Ectodermal cell (in vitro differentiated cells): Measurements from ENCODE around the gene LMAN2.
"Not testable (repeated sequence)": the region's sequence is repeated elsewhere in the genome, so short reads cannot be mapped to it uniquely, and the experiment has no call there.

ENCODE experiments used
- H3K27ac ChIP-seq: 2 replicates; pipeline ENCODE4 v1.7.0; 2013; ENCODE audit warnings: mild to moderate bottlenecking, low read depth, low read length; ENCODE audit not compliant: insufficient read depth, poor library complexity, severe bottlenecking
- H3K27me3 ChIP-seq: 2 replicates; pipeline ENCODE4 v1.7.0; 2013; ENCODE audit warnings: mild to moderate bottlenecking, low read length; ENCODE audit not compliant: insufficient read depth, control insufficient read depth, poor library complexity, severe bottlenecking
- H3K36me3 ChIP-seq: one replicate; pipeline ENCODE4 v1.7.0; 2013; ENCODE audit warnings: low read length; ENCODE audit not compliant: control insufficient read depth, insufficient read depth
- H3K4me1 ChIP-seq: one replicate; pipeline ENCODE4 v1.7.0; 2013; ENCODE audit warnings: low read length; ENCODE audit not compliant: control insufficient read depth, insufficient read depth
- H3K4me3 ChIP-seq: 2 replicates; pipeline ENCODE4 v1.7.0; 2013; ENCODE audit warnings: low read depth, low read length, control low read depth; ENCODE audit not compliant: insufficient read depth
- H3K9me3 ChIP-seq: 2 replicates; pipeline ENCODE4 v1.7.0; 2013; ENCODE audit warnings: mild to moderate bottlenecking, low read length, moderate library complexity; ENCODE audit not compliant: control insufficient read depth
- WGBS, 2 experiments: methylation state at CpG; one replicate each; pipeline ENCODE4 v1.1.7; 2013; ENCODE audit warnings: missing lambda C conversion rate in 2 of 2; 5-methylcytosine and 5-hydroxymethylcytosine counted together

The LMAN2 gene

DNA sequence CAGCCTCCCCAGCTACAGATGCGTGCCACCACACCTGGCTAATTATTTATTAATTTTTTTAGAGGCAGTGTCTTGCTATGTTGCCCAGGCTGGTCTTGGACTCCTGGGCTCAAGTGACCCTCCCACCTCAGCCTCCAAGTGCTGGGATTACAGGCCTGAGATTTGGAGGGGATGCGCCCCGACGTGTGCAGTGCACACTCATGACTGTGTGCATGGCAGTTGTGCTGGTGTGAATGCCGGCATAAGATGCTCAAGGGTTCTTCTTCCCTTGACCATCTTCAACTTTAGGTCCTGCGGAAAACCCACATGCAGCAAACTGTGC is 29.3 kb upstream of the LMAN2 start:
- Histone ChIP-seq H3K27me3 (no peaks in the 10 kb centered on the region), H3K9me3 (no peaks in the 10 kb centered on the region), H3K36me3 (no peaks in the 10 kb centered on the region), H3K27ac (no peak overlapping the region), H3K4me1 (no peaks in the 10 kb centered on the region), H3K4me3 (no peak overlapping the region)
- 94 to 98% methylated on average over 6 of the region's 6 CpGs for WGBS, 2 experiments

DNA sequence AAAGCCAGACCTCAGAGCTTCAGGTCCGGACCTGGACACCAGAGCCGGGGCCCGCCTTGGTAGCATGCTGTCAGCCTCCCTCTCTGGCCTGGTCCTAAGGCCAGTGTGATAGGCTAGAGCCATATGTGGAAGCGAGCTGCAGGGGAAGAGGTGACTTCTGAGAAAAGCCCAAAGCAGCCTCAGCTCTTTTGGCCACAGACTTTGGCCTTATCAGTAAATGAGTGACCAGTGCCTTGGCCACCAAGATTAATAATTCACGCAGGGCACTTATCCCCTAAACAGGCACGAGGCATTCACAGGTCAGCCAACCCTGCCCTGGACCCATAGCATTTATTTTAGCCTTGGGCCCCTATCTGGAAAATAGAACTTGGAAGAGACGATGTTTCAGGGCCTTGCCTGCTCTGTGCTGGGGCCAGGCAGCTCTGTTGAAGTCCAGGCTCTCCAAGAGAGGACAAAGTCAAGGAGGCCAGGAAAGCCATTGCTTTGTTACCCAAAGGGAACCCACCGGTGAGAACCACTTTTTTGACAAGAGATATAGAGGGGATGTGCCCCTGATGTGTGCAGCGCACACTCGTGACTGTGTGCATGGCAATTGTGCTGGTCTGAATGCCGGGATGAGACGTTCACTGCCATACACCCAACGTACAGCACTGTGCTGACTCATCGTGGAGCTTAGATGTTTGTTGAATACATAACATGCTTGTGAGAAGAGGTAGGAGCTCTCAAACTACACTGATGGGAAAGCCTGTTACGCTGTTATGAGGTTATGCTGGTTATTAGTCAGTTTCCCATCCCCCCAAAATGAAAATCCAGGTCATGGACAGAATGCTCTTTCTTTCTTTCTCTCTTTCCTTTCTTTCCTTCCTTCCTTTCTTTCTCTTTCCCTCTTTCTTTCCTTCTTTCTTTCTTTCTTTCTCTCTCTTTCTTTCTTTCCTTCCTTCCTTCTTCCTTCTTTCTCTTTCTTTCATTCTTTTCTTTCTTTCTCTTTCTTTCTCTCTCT is 27.7 kb upstream of the LMAN2 start:
- H3K4me1 ChIP-seq: no peaks in the 10 kb centered on the region
- no peak overlapping the region for H3K27ac ChIP-seq
- no peaks in the 10 kb centered on the region for H3K9me3 ChIP-seq
- no peak overlapping the region for H3K4me3 ChIP-seq
- no peaks in the 10 kb centered on the region for H3K36me3 ChIP-seq
- 92% methylated on average over 15 of the region's 15 CpGs for WGBS, 2 experiments
- no peaks in the 10 kb centered on the region for H3K27me3 ChIP-seq

- no peak overlapping the region for H3K27ac ChIP-seq
- H3K9me3 ChIP-seq: no peaks in the 10 kb centered on the region
- WGBS, 2 experiments: 88% methylated on average over 8 of the region's 8 CpGs
- no peaks in the 10 kb centered on the region for H3K27me3 ChIP-seq
- no peaks in the 10 kb centered on the region for H3K4me1 ChIP-seq
- H3K36me3 ChIP-seq: no peaks in the 10 kb centered on the region
- no peak overlapping the region for H3K4me3 ChIP-seq
Measured at GRCh38 chr5:177377851-177378776, 26.6 kb upstream of the LMAN2 start.

- no peaks in the 10 kb centered on the region for H3K27me3 ChIP-seq
Measured at GRCh38 chr5:177376107-177376506, 24.6 kb upstream of the LMAN2 start.

DNA sequence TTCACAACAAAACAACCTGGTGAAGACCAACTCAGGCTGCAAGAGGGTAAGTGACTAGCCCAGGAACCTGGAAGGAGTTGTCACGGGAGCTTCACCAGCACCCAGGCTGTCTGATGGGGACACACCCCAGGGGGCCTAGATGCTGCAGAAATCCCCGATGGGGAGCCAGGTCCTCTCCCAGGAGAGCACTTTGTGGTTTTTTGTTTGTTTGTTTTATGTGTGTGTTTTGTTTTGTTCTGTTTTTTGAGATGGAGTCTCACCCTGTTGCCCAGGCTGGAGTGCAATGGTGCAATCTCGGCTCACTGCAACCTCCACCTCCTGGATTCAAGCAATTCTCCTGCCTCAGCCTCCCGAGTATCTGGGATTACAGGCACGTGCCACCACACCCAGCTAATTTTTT is 24.0 kb upstream of the LMAN2 start:
- H3K27me3 ChIP-seq, H3K36me3 ChIP-seq, H3K9me3 ChIP-seq, H3K4me3 ChIP-seq, H3K27ac ChIP-seq, H3K4me1 ChIP-seq: not testable (repeated sequence)
- 80 to 95% methylated on average over 5 of the region's 5 CpGs for WGBS, 2 experiments

More at GRCh38 chr5:177376107-177376506, 24.6 kb upstream of the LMAN2 start:
- WGBS, 2 experiments: 94 to 96% methylated on average over 11 of the region's 11 CpGs
- no peaks in the 10 kb centered on the region for H3K36me3 ChIP-seq
- H3K4me1 ChIP-seq: peaks cover 5% of the 10 kb centered on the region
- H3K9me3 ChIP-seq: no peaks in the 10 kb centered on the region
- no peak overlapping the region for H3K27ac ChIP-seq
- no peak overlapping the region for H3K4me3 ChIP-seq

DNA sequence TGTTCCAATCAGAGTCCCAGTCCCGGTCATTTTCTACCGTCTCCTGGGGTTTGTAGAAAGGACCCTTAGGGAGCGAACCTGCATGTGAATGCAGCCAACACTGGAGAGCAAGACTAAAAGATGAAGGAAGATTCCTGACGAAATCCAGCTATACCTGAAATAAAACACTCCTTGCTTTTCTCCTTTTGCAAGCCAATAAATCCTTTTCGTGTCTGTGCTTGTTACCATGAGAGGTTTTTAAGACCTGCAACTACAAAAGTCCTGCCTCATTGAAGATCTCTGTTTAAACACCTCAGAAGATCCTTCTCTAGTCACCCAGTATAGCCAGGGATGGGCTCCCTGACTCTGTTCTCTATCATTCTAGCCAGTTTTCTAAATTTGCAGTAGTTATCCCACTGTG is 22.7 kb upstream of the LMAN2 start:
- no peak overlapping the region for H3K4me3 ChIP-seq
- WGBS, 2 experiments: 70 to 72% methylated on average over 5 of the region's 5 CpGs

DNA sequence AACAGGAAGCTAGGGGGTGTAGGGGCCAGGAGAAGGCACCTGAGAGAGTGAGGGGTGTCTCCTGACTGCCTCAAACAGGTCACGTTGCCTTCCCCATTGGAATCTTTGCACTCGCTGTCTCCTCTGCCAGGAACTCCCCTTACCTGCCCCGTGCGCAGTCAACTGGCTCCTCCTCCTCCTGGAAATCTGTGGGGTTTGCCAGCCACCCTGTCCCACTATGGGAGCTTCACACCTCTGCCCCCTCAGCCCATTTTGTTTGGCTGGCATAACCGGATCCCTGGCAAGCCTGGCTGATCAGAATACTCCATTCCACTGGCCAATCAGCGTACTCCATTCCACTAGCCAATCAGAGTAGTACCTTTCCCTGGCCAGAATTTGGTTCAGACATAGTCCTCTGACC is 22.3 kb upstream of the LMAN2 start:
- Histone ChIP-seq H3K27ac (no peak overlapping the region), H3K4me1 (peaks cover 5% of the 10 kb centered on the region), H3K27me3 (no peaks in the 10 kb centered on the region), H3K9me3 (no peaks in the 10 kb centered on the region), H3K4me3 (no peak overlapping the region), H3K36me3 (no peaks in the 10 kb centered on the region)
- 60 to 63% methylated on average over 6 of the region's 6 CpGs for WGBS, 2 experiments

More for the DNA sequence above, 22.7 kb upstream of the LMAN2 start:
- H3K9me3 ChIP-seq: no peaks in the 10 kb centered on the region
- H3K27me3 ChIP-seq: no peaks in the 10 kb centered on the region
- no peak overlapping the region for H3K27ac ChIP-seq
- no peaks in the 10 kb centered on the region for H3K36me3 ChIP-seq
- H3K4me1 ChIP-seq: peaks cover 5% of the 10 kb centered on the region

DNA sequence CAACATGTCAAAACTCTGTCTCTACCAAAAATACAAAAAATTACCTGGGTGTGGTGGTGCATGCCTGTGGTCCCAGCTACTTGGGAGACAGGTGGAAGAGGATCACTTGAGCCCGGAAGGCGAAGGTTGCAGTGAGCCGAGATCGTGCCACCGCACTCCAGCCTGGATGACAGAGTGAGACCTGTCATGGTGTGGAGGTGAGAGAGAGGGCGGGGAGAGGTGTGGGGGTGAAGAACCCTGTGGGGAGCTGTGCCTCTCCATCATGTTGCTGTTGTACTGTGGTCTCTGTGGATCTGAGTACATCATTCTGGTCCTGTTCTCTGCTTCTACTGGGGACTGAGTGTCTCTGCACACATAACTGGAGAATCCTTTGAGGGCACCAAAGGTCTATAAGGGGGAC is 21.4 kb upstream of the LMAN2 start:
- Histone ChIP-seq H3K4me3 (no peak overlapping the region), H3K27ac (no peak overlapping the region), H3K27me3 (peaks cover 7% of the 10 kb centered on the region), H3K36me3 (no peaks in the 10 kb centered on the region), H3K4me1 (peaks cover 5% of the 10 kb centered on the region), H3K9me3 (no peaks in the 10 kb centered on the region)
- WGBS, 2 experiments: 78 to 88% methylated on average over 6 of the region's 6 CpGs

DNA sequence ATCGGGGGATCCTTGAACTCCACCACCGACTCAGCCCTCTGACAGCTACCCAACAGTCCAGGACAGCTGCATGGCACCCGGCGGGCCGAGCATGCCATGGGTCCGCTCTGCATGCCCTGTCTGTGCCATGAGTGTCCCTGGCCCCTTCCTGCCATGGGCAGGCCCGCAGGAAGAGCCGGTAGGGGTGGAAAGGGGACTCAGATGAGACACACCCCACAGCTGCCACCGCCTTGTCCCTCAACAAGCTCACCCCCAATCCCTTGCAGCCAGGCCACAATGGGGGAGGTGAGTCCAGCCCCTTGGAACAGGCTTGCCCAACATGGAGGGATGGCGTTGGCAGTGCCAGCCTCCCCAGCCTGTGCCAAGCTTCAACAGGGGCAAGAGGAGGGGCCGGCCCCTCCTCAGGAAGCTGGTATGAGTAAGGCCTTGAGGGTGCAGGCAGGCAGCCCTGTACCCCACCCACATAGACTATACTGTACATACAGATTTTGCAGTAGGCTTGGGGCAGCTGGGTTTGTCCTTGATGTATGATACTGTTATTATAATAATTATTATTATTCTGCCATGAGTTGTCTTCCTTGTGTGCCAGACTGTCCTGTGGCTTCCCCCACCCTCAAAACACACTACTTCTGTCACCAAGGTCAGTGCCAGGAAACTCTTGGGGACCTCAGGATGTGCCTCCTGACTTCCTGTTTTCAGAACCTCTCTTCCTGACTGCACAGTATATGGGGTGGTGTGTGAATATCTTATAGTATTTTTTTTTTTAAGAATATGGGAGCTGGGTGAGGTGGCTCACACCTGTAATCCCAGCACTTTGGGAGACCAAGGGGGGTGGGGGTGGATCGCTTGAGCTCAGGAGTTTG is 20.8 kb upstream of the LMAN2 start:
- Histone ChIP-seq H3K27me3 (peaks cover 14% of the 10 kb centered on the region), H3K4me3 (no peak overlapping the region), H3K27ac (no peak overlapping the region), H3K4me1 (peaks cover 11% of the 10 kb centered on the region), H3K36me3 (no peaks in the 10 kb centered on the region), H3K9me3 (no peaks in the 10 kb centered on the region)
- 92 to 93% methylated on average over 12 of the region's 12 CpGs for WGBS, 2 experiments
